GM12878 (cell line): ENCODE data around the gene GGA2. TPM values are rescaled to one million over a fixed set of nuclear protein-coding genes. Genes with fewer than 3 reads are reported as not detected.

Source experiments
- ATAC-seq: fragments of 200-7000 bp; cut with Tn5 transposase; 3 replicates; pipeline ENCODE4 v1.9.1; 2020; ENCODE audit warnings: mild to moderate bottlenecking, moderate library complexity
- BruUV-seq: library from RNA; stranded (reverse); fragments of 400-500 nt; replicated peaks from 2 replicates; lab custom pipeline; 2021; lab: Mats Ljungman, UMichigan
- CTCF ChIA-PET: fragments of 300-600 bp; sonication (Branson Sonifier 250); formaldehyde crosslinking; extraction: SDS; loops from one replicate; lab custom pipeline; 2021; ENCODE audit warnings: inconsistent platforms; lab: Yijun Ruan, JAX
- POLR2A ChIA-PET: fragments of 350-600 bp; formaldehyde crosslinking; extraction: SDS; loops from one replicate; lab custom pipeline; 2021; ENCODE audit warnings: inconsistent platforms; lab: Charles Lee
- RAD21 ChIA-PET: fragments of 300-600 bp; sonication (Branson Sonifier 250); formaldehyde crosslinking; loops from one replicate; lab custom pipeline; 2023; ENCODE audit warnings: antibody characterized with exemption; ENCODE audit not compliant: unreplicated experiment; lab: Charles Lee
- SMC1A ChIA-PET: fragments of 300-600 bp; sonication (Branson Sonifier 250); formaldehyde crosslinking; loops from one replicate; lab custom pipeline; 2023; ENCODE audit not compliant: unreplicated experiment, uncharacterized antibody; lab: Charles Lee
- DNase-seq: peaks from one replicate; pipeline ENCODE4 v3.0.0-alpha.2; 2011; ENCODE audit warnings: low read depth, low spot score
- FAIRE-seq: peaks from 3 replicates; lab custom pipeline; 2011; peaks lifted over from hg19 to GRCh38; lab: Jason Lieb, UNC
- H2AFZ ChIP-seq: 2 replicates; pipeline ENCODE4 v1.6.0; 2011; ENCODE audit warnings: low read depth, low read length, control low read depth; ENCODE audit not compliant: control insufficient read depth
- H3K27ac ChIP-seq: 2 replicates; pipeline ENCODE4 v1.5.1; 2011; ENCODE audit warnings: control low read depth; ENCODE audit not compliant: control insufficient read depth, insufficient read depth
- H3K27me3 ChIP-seq, 2 experiments: replicated peaks in 1 of 2; 2 replicates each; pipeline versions ENCODE4 v1.6.0 to v1.6.1; 2011; ENCODE audit warnings: low read length in 1 of 2; ENCODE audit not compliant: control insufficient read depth in 2 of 2, insufficient read depth in 2 of 2
- H3K36me3 ChIP-seq, 2 experiments: 2 replicates each; pipeline ENCODE4 v1.5.1; 2011; ENCODE audit warnings: low read length in 1 of 2; ENCODE audit not compliant: control insufficient read depth in 2 of 2, insufficient read depth in 2 of 2
- H3K4me1 ChIP-seq: 2 replicates; pipeline ENCODE4 v1.6.1; 2011; ENCODE audit warnings: mild to moderate bottlenecking, low read length, moderate library complexity, mixed read lengths; ENCODE audit not compliant: control insufficient read depth, insufficient read depth
- H3K4me2 ChIP-seq: 2 replicates; pipeline ENCODE4 v1.6.0; 2011; ENCODE audit warnings: control low read depth; ENCODE audit not compliant: control insufficient read depth, insufficient read depth
- H3K4me3 ChIP-seq: fragments of 200-600 bp; sonication (generic); 2 replicates; pipeline ENCODE4 v1.5.1; 2016
- H3K79me2 ChIP-seq: 2 replicates; pipeline ENCODE4 v1.6.0; 2011; ENCODE audit warnings: low read length; ENCODE audit not compliant: control insufficient read depth, insufficient read depth
- H3K9ac ChIP-seq: 2 replicates; pipeline ENCODE4 v1.8.0; 2011; ENCODE audit warnings: low read length, control low read depth, mixed read lengths; ENCODE audit not compliant: control insufficient read depth, insufficient read depth
- H3K9me3 ChIP-seq: replicated peaks from 3 replicates; pipeline ENCODE4 v1.5.1; 2011; ENCODE audit warnings: mild to moderate bottlenecking, low read length; ENCODE audit not compliant: control insufficient read depth, insufficient read depth
- H4K20me1 ChIP-seq: 2 replicates; pipeline ENCODE4 v1.6.0; 2011; ENCODE audit not compliant: control insufficient read depth, insufficient read depth
- CBX5 ChIP-seq: sonication (generic); IDR thresholded peaks from 2 replicates; pipeline ENCODE4 v1.6.1; 2016; ENCODE audit warnings: low read depth, moderate library complexity, mild to moderate bottlenecking, inconsistent platforms
- HSF1 ChIP-seq: fragments of 150-350 bp; IDR thresholded peaks from 2 replicates; pipeline ENCODE4 v1.6.1; 2014; ENCODE audit warnings: mild to moderate bottlenecking, low read depth, low read length
- IRF4 ChIP-seq: IDR thresholded peaks from 2 replicates; pipeline ENCODE4 v1.6.1; 2011; ENCODE audit warnings: low read depth, low read length
- SMAD5 ChIP-seq: IDR thresholded peaks from 2 replicates; pipeline ENCODE4 v1.6.1; 2016; ENCODE audit warnings: antibody characterized with exemption, low read depth
- WGBS: methylation state at CpG from one replicate; pipeline ENCODE4 v1.1.6; 2016; ENCODE audit warnings: low lambda C conversion rate; ENCODE audit not compliant: insufficient replicate concordance, insufficient coverage; ENCODE audit errors: missing lambda C conversion rate; 5-methylcytosine and 5-hydroxymethylcytosine counted together
- in situ Hi-C: fragments of 300-500 bp; cut with MboI; formaldehyde crosslinking; loops from 9 replicates; pipeline ENCODE4 v1.14.3; 2018; ENCODE audit warnings: mixed read lengths
- intact Hi-C: fragments of 100-400 bp; cut with micrococcal nuclease; formaldehyde crosslinking; loops from one replicate; pipeline ENCODE4 v1.14.2; 2022; ENCODE audit not compliant: unreplicated experiment
- polyA plus RNA-seq, 11 experiments: library from polyadenylated mRNA; depleted of rRNA in 4 of 11; unstranded in 6 of 11; stranded (reverse) in 5 of 11; fragments of >200 nt; fragmentation: Nextera tagmentation in 4 of 11; fragmentation: Illumina TruSeq in 1 of 11; extraction: Ambion mirVana in 4 of 11; extraction: Trizol in 1 of 11; gene quantifications; 1 replicate in 1 of 11; 2 replicates in 10 of 11; pipeline versions ENCODE4 v1.2.1 to v1.2.3, GENCODE V29; 2011 to 2016; ENCODE audit warnings: inconsistent platforms in 2 of 11, missing spikeins in 2 of 11, low read depth in 1 of 11
- total RNA-seq, 4 experiments: library from RNA; depleted of rRNA in 3 of 4; stranded (reverse); fragments of >200 nt in 3 of 4; fragmentation: Illumina TruSeq in 1 of 4; extraction: Trizol in 1 of 4; gene quantifications; 2 replicates each; pipeline versions ENCODE4 v1.2.1 to v1.2.3, GENCODE V29; 2013 to 2021

GGA2 gene
- total and polyA plus RNA-seq, 10 of the 15 experiments (the other 5 are each of a cell fraction or from before 2014, with no cell fraction given): 14.1 to 153 (median 86.6) TPM

GRCh38 chr16:23500212-23500861 lies 10.0 kb downstream of the GGA2 start:
- ChIA-PET RAD21 (no interaction called here), SMC1A (interaction anchor here (1.8 kb wide), 1 partner anchor 55 kb away, joined by 6 read pairs; no protein-coding TSS in a partner anchor), CTCF (interaction anchor here (1.7 to 2.4 kb wide), 2 partner anchors 65 to 96 kb away, joined by 4 to 7 read pairs; no protein-coding TSS in a partner anchor), POLR2A (interaction anchor here (0.6 to 1.9 kb wide), 2 partner anchors 10 to 885 kb away, joined by 4 to 6 read pairs; partner anchors contain the start of gene GGA2)
- no peaks in the 10 kb centered on the region for H3K27me3 ChIP-seq
- peaks cover 86% of the 10 kb centered on the region for H3K79me2 ChIP-seq
- no peak overlapping the region for H3K27ac ChIP-seq
- no TSS peak for BruUV-seq
- H3K9ac ChIP-seq: no peak overlapping the region
- TF ChIP-seq IRF4 (no peak), SMAD5 (no peak), CBX5 (no peak), HSF1 (no peak)
- peaks cover 14 to 16% of the 10 kb centered on the region in 2 experiments for H3K36me3 ChIP-seq
- peaks cover 31% of the 10 kb centered on the region for H3K4me1 ChIP-seq
- H3K9me3 ChIP-seq: no peaks in the 10 kb centered on the region
- intact Hi-C loops: loop anchor here (5.0 kb wide), 1 partner anchor 33 kb away; no protein-coding TSS in a partner anchor
- in situ Hi-C loops: loop anchor here (10.0 kb wide), 1 partner anchor 344 kb away; no protein-coding TSS in a partner anchor
- WGBS: 89% methylated on average over 20 of the region's 20 CpGs
- FAIRE-seq (no peak), ATAC-seq (no peak), DNase-seq (no peak)
- no peak overlapping the region for H3K4me2 ChIP-seq
- H4K20me1 ChIP-seq: peaks cover 21% of the 10 kb centered on the region
- no peak overlapping the region for H2AFZ ChIP-seq
- no peak overlapping the region for H3K4me3 ChIP-seq
